Measurements from ENCODE around the gene SCN10A. TPM values are rescaled to one million over a fixed set of nuclear protein-coding genes. Genes with fewer than 3 reads are reported as not detected.

SCN10A gene
- total RNA-seq, 2 experiments from 2014 or later, result not detected

- no peak overlapping the region for H3K27ac Mint-ChIP-seq
- CTCF ChIA-PET, result no interaction called here
These were observed 117.3 kb downstream of the SCN10A start for GRCh38 chr3:38698760-38699159.

GRCh38 chr3:38698061-38698460 is 118.0 kb downstream of the SCN10A start:
- ChIA-PET POLR2A (no interaction called here), CTCF (no interaction called here)
- no peaks in the 10 kb centered on the region for H3K4me1 Mint-ChIP-seq
- H3K36me3 Mint-ChIP-seq (ENCODE audit: low read depth), result no peaks in the 10 kb centered on the region
- no peak for DNase-seq
- no peaks in the 10 kb centered on the region for H3K9me3 Mint-ChIP-seq
- H3K27ac Mint-ChIP-seq, result no peak overlapping the region
- H3K27me3 Mint-ChIP-seq, result peaks cover 8% of the 10 kb centered on the region
- no peak overlapping the region for H3K4me3 Mint-ChIP-seq

More at GRCh38 chr3:38698760-38699159, 117.3 kb downstream of the SCN10A start:
- POLR2A ChIA-PET, result no interaction called here
- no peaks in the 10 kb centered on the region for H3K36me3 Mint-ChIP-seq (ENCODE audit: low read depth)
- H3K4me1 Mint-ChIP-seq, result no peaks in the 10 kb centered on the region
- H3K9me3 Mint-ChIP-seq, result no peaks in the 10 kb centered on the region
- no peak overlapping the region for H3K4me3 Mint-ChIP-seq
- H3K27me3 Mint-ChIP-seq, result peaks cover 8% of the 10 kb centered on the region
- no peak for DNase-seq

GRCh38 chr3:38696034-38696433 is 120.0 kb downstream of the SCN10A start:
- Mint-ChIP-seq H3K4me3 (no peak overlapping the region), H3K27me3 (peaks cover 8% of the 10 kb centered on the region), H3K4me1 (no peaks in the 10 kb centered on the region), H3K36me3 (ENCODE audit: low read depth) (no peaks in the 10 kb centered on the region), H3K27ac (no peak overlapping the region), H3K9me3 (no peaks in the 10 kb centered on the region)
- DNase-seq, result no peak
- CTCF ChIA-PET, result no interaction called here
- POLR2A ChIA-PET, result no interaction called here

GRCh38 chr3:38690185-38690584 is 125.8 kb downstream of the SCN10A start:
- Mint-ChIP-seq H3K27me3 (peaks cover 8% of the 10 kb centered on the region), H3K36me3 (ENCODE audit: low read depth) (no peaks in the 10 kb centered on the region), H3K4me1 (no peaks in the 10 kb centered on the region), H3K4me3 (no peak overlapping the region), H3K9me3 (no peaks in the 10 kb centered on the region), H3K27ac (no peak overlapping the region)
- DNase-seq, result no peak
- POLR2A ChIA-PET, result no interaction called here
- CTCF ChIA-PET, result no interaction called here

DNA sequence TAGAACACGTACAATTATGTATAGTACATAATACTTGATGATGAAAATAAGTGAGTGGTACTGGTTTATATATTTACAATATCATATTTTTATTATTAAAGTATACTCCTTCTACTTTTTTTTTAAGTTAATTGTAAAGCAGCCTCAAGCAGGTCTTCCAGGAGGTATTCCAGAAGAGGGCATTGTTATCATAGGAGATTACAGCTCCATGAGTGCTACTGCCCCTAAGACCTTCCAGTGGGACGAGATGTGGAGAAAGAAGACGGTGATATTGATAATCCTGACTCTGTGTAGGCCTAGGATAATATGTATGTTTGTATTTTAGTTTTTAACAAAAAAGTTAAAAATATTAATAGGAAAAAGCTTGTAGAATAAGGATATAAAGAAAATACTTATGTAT is 126.2 kb downstream of the SCN10A start:
- Mint-ChIP-seq H3K27ac (no peak overlapping the region), H3K4me1 (no peaks in the 10 kb centered on the region), H3K36me3 (ENCODE audit: low read depth) (no peaks in the 10 kb centered on the region), H3K9me3 (no peaks in the 10 kb centered on the region), H3K27me3 (peaks cover 7% of the 10 kb centered on the region), H3K4me3 (no peak overlapping the region)
- POLR2A ChIA-PET, result no interaction called here
- CTCF ChIA-PET, result no interaction called here
- DNase-seq, result no peak

DNA sequence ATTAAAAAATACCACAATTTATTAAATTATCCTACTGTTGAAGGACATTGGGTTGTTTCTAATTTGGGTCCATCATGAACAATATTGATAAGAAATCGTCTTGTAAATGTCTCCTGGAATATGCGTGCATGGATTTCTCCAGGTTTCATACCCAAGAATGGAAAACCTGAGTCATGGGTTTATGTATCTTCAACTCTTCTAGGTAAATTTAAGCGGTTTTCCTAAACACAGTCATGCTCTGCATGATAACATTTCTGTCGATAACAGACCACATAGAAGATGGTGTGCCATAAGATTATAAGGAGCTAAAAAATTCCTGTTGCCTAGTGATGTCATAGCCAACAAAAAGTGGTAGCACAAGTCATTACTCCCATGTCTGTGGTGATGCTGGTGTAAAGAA is 126.7 kb downstream of the SCN10A start:
- DNase-seq, result no peak
- Mint-ChIP-seq H3K27ac (no peak overlapping the region), H3K9me3 (no peaks in the 10 kb centered on the region), H3K4me1 (no peaks in the 10 kb centered on the region), H3K4me3 (no peak overlapping the region), H3K36me3 (ENCODE audit: low read depth) (no peaks in the 10 kb centered on the region), H3K27me3 (peaks cover 7% of the 10 kb centered on the region)
- CTCF ChIA-PET, result no interaction called here
- POLR2A ChIA-PET, result no interaction called here

DNA sequence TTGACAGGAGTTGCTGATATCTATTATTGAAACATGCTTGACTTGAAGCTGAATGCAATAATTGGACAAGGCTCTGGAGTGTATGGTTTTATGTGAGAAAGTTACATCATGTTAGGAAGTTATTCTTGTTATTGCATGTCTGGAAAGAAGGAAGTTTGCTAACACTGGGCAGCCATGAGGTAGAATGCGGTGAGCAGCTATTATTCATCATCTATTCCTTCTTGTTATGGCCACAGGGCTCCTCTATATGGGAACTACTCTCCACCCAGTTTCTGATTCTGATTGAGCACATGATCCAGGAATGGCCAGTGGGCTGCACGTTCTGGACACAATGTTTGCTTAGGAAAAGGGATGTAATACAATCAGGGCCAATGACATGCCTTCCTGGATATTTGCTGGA is 128.7 kb downstream of the SCN10A start:
- ChIA-PET CTCF (no interaction called here), POLR2A (no interaction called here)
- no peaks in the 10 kb centered on the region for H3K9me3 Mint-ChIP-seq

GRCh38 chr3:38684546-38684945 is 131.5 kb downstream of the SCN10A start:
- no peaks in the 10 kb centered on the region for H3K9me3 Mint-ChIP-seq
- H3K4me1 Mint-ChIP-seq, result no peaks in the 10 kb centered on the region
- H3K36me3 Mint-ChIP-seq (ENCODE audit: low read depth), result no peaks in the 10 kb centered on the region
- POLR2A ChIA-PET, result no interaction called here
- H3K4me3 Mint-ChIP-seq, result no peak overlapping the region
- H3K27ac Mint-ChIP-seq, result no peak overlapping the region
- H3K27me3 Mint-ChIP-seq, result peaks cover 6% of the 10 kb centered on the region
- no peak for DNase-seq
- CTCF ChIA-PET, result no interaction called here

More for the DNA sequence above, 128.7 kb downstream of the SCN10A start:
- peaks cover 6% of the 10 kb centered on the region for H3K27me3 Mint-ChIP-seq
- H3K27ac Mint-ChIP-seq, result no peak overlapping the region
- no peak for DNase-seq
- H3K4me3 Mint-ChIP-seq, result no peak overlapping the region
- no peaks in the 10 kb centered on the region for H3K4me1 Mint-ChIP-seq
- H3K36me3 Mint-ChIP-seq (ENCODE audit: low read depth), result no peaks in the 10 kb centered on the region

DNA sequence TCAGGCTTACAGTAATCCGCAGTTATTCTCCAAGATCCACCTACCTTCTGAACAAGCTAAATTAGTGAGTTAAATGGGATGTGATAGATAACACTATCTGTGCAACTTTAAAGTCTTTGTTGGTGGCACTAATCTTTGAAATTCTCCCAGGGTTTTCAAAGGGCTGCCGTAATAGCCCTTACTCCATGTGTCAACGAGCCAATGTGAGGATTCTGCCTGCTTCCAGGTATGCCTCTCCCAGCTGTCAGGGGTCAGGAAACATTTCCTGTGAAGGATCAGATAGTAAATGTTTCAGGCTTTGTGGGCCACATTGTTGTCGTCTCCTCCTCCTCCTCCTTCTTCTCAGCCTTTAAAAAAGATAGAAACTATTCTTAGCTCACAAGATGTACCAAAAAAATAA is 146.3 kb downstream of the SCN10A start:
- no peak overlapping the region for H3K4me3 Mint-ChIP-seq
- POLR2A ChIA-PET, result no interaction called here

DNA sequence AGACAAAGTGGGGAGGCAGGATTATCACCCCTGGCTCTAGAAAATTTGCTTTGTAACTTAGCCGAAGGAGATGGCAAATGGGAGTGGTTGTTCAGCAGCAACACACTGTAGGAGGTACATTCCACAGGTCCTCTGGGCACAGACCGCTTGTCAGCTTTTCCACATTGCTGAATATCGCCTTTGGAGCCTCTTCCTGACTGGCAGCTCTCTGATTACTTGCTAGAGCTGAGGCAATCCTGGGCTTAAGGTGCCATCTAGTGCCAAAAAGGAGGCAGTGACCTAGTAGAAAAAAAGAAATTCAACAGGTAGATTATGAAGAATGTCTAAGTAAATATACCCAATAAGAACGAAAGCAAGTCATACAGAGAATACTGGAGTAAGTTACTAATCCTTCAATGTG is 153.5 kb downstream of the SCN10A start:
- Mint-ChIP-seq H3K36me3 (ENCODE audit: low read depth) (no peaks in the 10 kb centered on the region), H3K4me1 (no peaks in the 10 kb centered on the region), H3K27ac (no peak overlapping the region), H3K9me3 (peaks cover 3% of the 10 kb centered on the region), H3K4me3 (no peak overlapping the region), H3K27me3 (peaks cover 47% of the 10 kb centered on the region)
- peak; percentile 26 for DNase-seq
- CTCF ChIA-PET, result interaction anchor here (3.1 kb wide), 1 partner anchor 11 kb away, joined by 15 read pairs; no protein-coding TSS in a partner anchor
- POLR2A ChIA-PET, result no interaction called here

More for the DNA sequence above, 146.3 kb downstream of the SCN10A start:
- Mint-ChIP-seq H3K9me3 (no peaks in the 10 kb centered on the region), H3K27me3 (peaks cover 51% of the 10 kb centered on the region), H3K27ac (no peak overlapping the region), H3K36me3 (ENCODE audit: low read depth) (no peaks in the 10 kb centered on the region), H3K4me1 (no peaks in the 10 kb centered on the region)
- no peak for DNase-seq
- CTCF ChIA-PET, result interaction anchor here (1.5 kb wide), 1 partner anchor 14 kb away, joined by 3 read pairs; no protein-coding TSS in a partner anchor

- H3K36me3 Mint-ChIP-seq (ENCODE audit: low read depth), result no peaks in the 10 kb centered on the region
- no peak for DNase-seq
- peaks cover 2% of the 10 kb centered on the region for H3K4me1 Mint-ChIP-seq
- POLR2A ChIA-PET, result no interaction called here
- CTCF ChIA-PET, result no interaction called here
- peaks cover 3% of the 10 kb centered on the region for H3K9me3 Mint-ChIP-seq
- H3K4me3 Mint-ChIP-seq, result no peak overlapping the region
- peaks cover 32% of the 10 kb centered on the region for H3K27me3 Mint-ChIP-seq
- no peak overlapping the region for H3K27ac Mint-ChIP-seq
These were observed 157.2 kb downstream of the SCN10A start for GRCh38 chr3:38658841-38659240.

DNA sequence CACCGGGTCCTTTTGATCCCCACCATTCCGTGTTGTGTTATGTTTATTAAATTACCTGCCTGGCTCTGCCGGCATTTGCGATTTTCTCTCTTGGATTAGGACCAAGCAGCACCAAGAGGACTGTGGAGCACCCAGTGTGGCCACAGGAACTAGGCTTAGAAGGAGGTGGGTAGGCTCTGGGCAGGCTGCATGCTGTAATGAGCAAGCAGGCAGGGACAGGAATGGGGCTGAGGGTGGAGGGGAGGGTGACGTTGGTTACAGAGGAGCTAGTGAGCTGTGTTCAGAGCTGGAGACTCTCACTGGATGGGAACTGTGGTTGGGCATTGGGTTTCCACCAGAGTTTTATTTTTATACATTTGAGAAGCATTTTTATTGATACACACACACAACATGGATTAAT is 158.6 kb downstream of the SCN10A start:
- H3K36me3 Mint-ChIP-seq (ENCODE audit: low read depth), result no peaks in the 10 kb centered on the region
- no peaks in the 10 kb centered on the region for H3K9me3 Mint-ChIP-seq
- H3K4me3 Mint-ChIP-seq, result no peak overlapping the region
- CTCF ChIA-PET, result interaction anchor here (0.9 kb wide), 1 partner anchor 343 kb away, joined by 3 read pairs; no protein-coding TSS in a partner anchor
- no peak for DNase-seq
- no peak overlapping the region for H3K27ac Mint-ChIP-seq
- peaks cover 33% of the 10 kb centered on the region for H3K27me3 Mint-ChIP-seq
- H3K4me1 Mint-ChIP-seq, result peaks cover 2% of the 10 kb centered on the region
- POLR2A ChIA-PET, result no interaction called here

- no peaks in the 10 kb centered on the region for H3K36me3 Mint-ChIP-seq (ENCODE audit: low read depth)
- no peaks in the 10 kb centered on the region for H3K9me3 Mint-ChIP-seq
- ChIA-PET POLR2A (no interaction called here), CTCF (interaction anchor here (0.6 to 1.8 kb wide), 11 partner anchors 9 to 625 kb away, joined by 3 to 6 read pairs (median 3); no protein-coding TSS in a partner anchor)
- H3K4me1 Mint-ChIP-seq, result peaks cover 2% of the 10 kb centered on the region
- no peak overlapping the region for H3K27ac Mint-ChIP-seq
- no peak overlapping the region for H3K4me3 Mint-ChIP-seq
- peak; percentile 47 for DNase-seq
- peaks cover 34% of the 10 kb centered on the region for H3K27me3 Mint-ChIP-seq
These were observed 160.2 kb downstream of the SCN10A start for GRCh38 chr3:38655708-38656300.

Measured in activated CD4-positive, alpha-beta T cell treated with anti-CD3 and anti-CD28 coated beads, Interleukin-2, amount 10 ng/mL, durations not matched to agents 7 days and 5 days (primary cell).